T-helper 1 cell treated with Interleukin-12 subunit alpha and Interleukin-12 subunit beta and Interleukin-4 antibody, amounts not matched to agents 30 ng/mL and 1 ng/mL, for 36 hours (primary cell): ENCODE measurements around the gene CHST11. TPM values are rescaled to one million over a fixed set of nuclear protein-coding genes. Genes with fewer than 3 reads are reported as not detected.
"Not testable (repeated sequence)": the region's sequence is repeated elsewhere in the genome, so short reads cannot be mapped to it uniquely, and the experiment has no call there.

ENCODE experiments used
- intact Hi-C: fragments of 100-400 bp; cut with micrococcal nuclease; formaldehyde crosslinking; loops from one replicate; pipeline ENCODE4 v1.15.1; 2024
- total RNA-seq: library from RNA; stranded (reverse); gene quantifications from 2 replicates; pipeline ENCODE4 v1.2.3, GENCODE V29; 2022

CHST11 gene
- total RNA-seq, 1 donor from 2014 or later = 122 TPM

- intact Hi-C loops = no loop called here
These were observed 90.5 kb downstream of the CHST11 start for GRCh38 chr12:104547235-104547634.

- intact Hi-C loops = no loop called here
These were observed 93.2 kb downstream of the CHST11 start for GRCh38 chr12:104549815-104550480.

GRCh38 chr12:104551313-104551931, 94.7 kb downstream of the CHST11 start:
- intact Hi-C loops = no loop called here

GRCh38 chr12:104553421-104553820, 96.7 kb downstream of the CHST11 start:
- intact Hi-C loops = no loop called here

- intact Hi-C loops = no loop called here
These were observed 98.9 kb downstream of the CHST11 start for GRCh38 chr12:104555648-104556047.

GRCh38 chr12:104557488-104558195, 100.9 kb downstream of the CHST11 start:
- intact Hi-C loops = no loop called here

- intact Hi-C loops = no loop called here
These were observed 104.1 kb downstream of the CHST11 start for GRCh38 chr12:104560881-104561280.

- intact Hi-C loops = no loop called here
These were observed 106.0 kb downstream of the CHST11 start for GRCh38 chr12:104562763-104563162.

- intact Hi-C loops = loop anchor here (5.0 kb wide), 1 partner anchor 182 kb away; no protein-coding TSS in a partner anchor
These were observed 107.9 kb downstream of the CHST11 start for GRCh38 chr12:104564662-104565061.

GRCh38 chr12:104565606-104566243, 109.0 kb downstream of the CHST11 start:
- intact Hi-C loops = loop anchor here (5.0 kb wide), 1 partner anchor 183 kb away; no protein-coding TSS in a partner anchor

GRCh38 chr12:104566244-104566993, 109.7 kb downstream of the CHST11 start:
- intact Hi-C loops = loop anchor here (5.0 kb wide), 1 partner anchor 184 kb away; no protein-coding TSS in a partner anchor

GRCh38 chr12:104567832-104568486, 111.2 kb downstream of the CHST11 start:
- intact Hi-C loops = loop anchor here (5.0 kb wide), 1 partner anchor 186 kb away; no protein-coding TSS in a partner anchor

GRCh38 chr12:104568487-104568868, 111.7 kb downstream of the CHST11 start:
- intact Hi-C loops = loop anchor here (5.0 kb wide), 1 partner anchor 186 kb away; no protein-coding TSS in a partner anchor

- intact Hi-C loops = loop anchor here (1.0 to 5.0 kb wide), 6 partner anchors 8 to 187 kb away; no protein-coding TSS in a partner anchor
These were observed 112.2 kb downstream of the CHST11 start for GRCh38 chr12:104568935-104569334.

GRCh38 chr12:104569346-104570173, 112.8 kb downstream of the CHST11 start:
- intact Hi-C loops = loop anchor here (1.0 to 5.0 kb wide), 8 partner anchors 8 to 187 kb away; no protein-coding TSS in a partner anchor

- intact Hi-C loops = loop anchor here (1.0 kb wide), 2 partner anchors 10 to 101 kb away; no protein-coding TSS in a partner anchor
These were observed 113.6 kb downstream of the CHST11 start for GRCh38 chr12:104570174-104570907.

- intact Hi-C loops = no loop called here
These were observed 114.6 kb downstream of the CHST11 start for GRCh38 chr12:104571328-104571727.

GRCh38 chr12:104574353-104574752, 117.6 kb downstream of the CHST11 start:
- intact Hi-C loops = not testable (repeated sequence)
